ENCODE data around the gene MR1.

MR1 gene

GRCh38 chr1:181091309-181092040 is 57.7 kb downstream of the MR1 start:
- no peaks in the 10 kb centered on the region for H3K27me3 ChIP-seq
- H3K9me3 ChIP-seq: no peaks in the 10 kb centered on the region
- peaks cover 33 to 35% of the 10 kb centered on the region in 2 experiments for H3K4me1 ChIP-seq (ENCODE audit: control insufficient read depth in 1 of 2, insufficient read depth in 1 of 2, low read depth in 1 of 2, low read length in 1 of 2)
- no peak overlapping the region for H3K27ac ChIP-seq
- peak overlapping the region in 1 of 2 experiments; percentile 97 for H3K4me3 ChIP-seq (ENCODE audit: low read depth in 1 of 2, low read length in 1 of 2)
- no peaks in the 10 kb centered on the region for H3K36me3 ChIP-seq
- TF ChIP-seq, protein P1, sequence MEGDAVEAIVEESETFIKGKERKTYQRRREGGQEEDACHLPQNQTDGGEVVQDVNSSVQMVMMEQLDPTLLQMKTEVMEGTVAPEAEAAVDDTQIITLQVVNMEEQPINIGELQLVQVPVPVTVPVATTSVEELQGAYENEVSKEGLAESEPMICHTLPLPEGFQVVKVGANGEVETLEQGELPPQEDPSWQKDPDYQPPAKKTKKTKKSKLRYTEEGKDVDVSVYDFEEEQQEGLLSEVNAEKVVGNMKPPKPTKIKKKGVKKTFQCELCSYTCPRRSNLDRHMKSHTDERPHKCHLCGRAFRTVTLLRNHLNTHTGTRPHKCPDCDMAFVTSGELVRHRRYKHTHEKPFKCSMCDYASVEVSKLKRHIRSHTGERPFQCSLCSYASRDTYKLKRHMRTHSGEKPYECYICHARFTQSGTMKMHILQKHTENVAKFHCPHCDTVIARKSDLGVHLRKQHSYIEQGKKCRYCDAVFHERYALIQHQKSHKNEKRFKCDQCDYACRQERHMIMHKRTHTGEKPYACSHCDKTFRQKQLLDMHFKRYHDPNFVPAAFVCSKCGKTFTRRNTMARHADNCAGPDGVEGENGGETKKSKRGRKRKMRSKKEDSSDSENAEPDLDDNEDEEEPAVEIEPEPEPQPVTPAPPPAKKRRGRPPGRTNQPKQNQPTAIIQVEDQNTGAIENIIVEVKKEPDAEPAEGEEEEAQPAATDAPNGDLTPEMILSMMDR (IDR thresholded peaks at IDR 0.05): no peak

GRCh38 chr1:181092056-181092455 is 58.3 kb downstream of the MR1 start:
- H3K27me3 ChIP-seq: no peaks in the 10 kb centered on the region
- no peak overlapping the region for H3K27ac ChIP-seq
- no peaks in the 10 kb centered on the region for H3K36me3 ChIP-seq
- H3K9me3 ChIP-seq: no peaks in the 10 kb centered on the region
- no peak overlapping the region for H3K4me3 ChIP-seq (ENCODE audit: low read depth in 1 of 2, low read length in 1 of 2)
- H3K4me1 ChIP-seq (ENCODE audit: control insufficient read depth in 1 of 2, insufficient read depth in 1 of 2, low read depth in 1 of 2, low read length in 1 of 2): peaks cover 27 to 30% of the 10 kb centered on the region in 2 experiments
- TF ChIP-seq, protein P1 (IDR thresholded peaks at IDR 0.05): no peak

DNA sequence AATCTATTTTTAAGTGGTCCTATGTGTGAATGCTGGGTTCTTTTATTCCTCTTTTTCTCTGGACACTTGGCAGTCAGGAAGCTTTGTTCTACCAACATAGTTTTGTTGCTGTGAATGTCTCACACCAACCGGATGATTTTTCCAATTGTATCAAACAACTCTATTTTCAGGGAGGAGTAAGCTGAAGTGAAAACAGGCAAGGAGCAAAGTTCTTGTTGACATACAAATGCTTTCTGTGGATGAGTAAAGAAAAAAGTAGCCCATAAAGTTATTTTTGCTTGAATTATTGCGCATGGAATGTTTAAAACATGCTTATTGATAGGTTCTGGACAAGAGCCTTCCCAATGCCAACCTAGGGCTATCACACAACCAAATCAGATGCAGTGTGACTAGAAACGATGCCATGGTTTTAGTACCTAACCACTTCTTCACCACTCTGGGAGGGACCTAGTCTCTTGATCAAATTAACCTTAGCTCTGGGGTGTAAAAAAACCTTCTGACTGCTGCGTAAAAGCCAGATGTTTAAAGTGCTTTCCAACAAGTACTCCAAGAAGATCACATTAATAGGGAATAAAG is 59.2 kb downstream of the MR1 start:
- no peaks in the 10 kb centered on the region for H3K27me3 ChIP-seq
- no peaks in the 10 kb centered on the region for H3K36me3 ChIP-seq
- TF ChIP-seq, protein P1 (IDR thresholded peaks at IDR 0.05): no peak
- no peak overlapping the region for H3K4me3 ChIP-seq (ENCODE audit: low read depth in 1 of 2, low read length in 1 of 2)
- H3K27ac ChIP-seq: no peak overlapping the region
- H3K4me1 ChIP-seq (ENCODE audit: control insufficient read depth in 1 of 2, insufficient read depth in 1 of 2, low read depth in 1 of 2, low read length in 1 of 2): peaks cover 18 to 21% of the 10 kb centered on the region in 2 experiments
- H3K9me3 ChIP-seq: no peaks in the 10 kb centered on the region

- peaks cover 14 to 18% of the 10 kb centered on the region in 2 experiments for H3K4me1 ChIP-seq (ENCODE audit: control insufficient read depth in 1 of 2, insufficient read depth in 1 of 2, low read depth in 1 of 2, low read length in 1 of 2)
- H3K36me3 ChIP-seq: no peaks in the 10 kb centered on the region
- TF ChIP-seq, protein P1 (IDR thresholded peaks at IDR 0.05): no peak
- no peak overlapping the region for H3K27ac ChIP-seq
- H3K27me3 ChIP-seq: peaks cover 13% of the 10 kb centered on the region
- H3K9me3 ChIP-seq: no peaks in the 10 kb centered on the region
- no peak overlapping the region for H3K4me3 ChIP-seq (ENCODE audit: low read depth in 1 of 2, low read length in 1 of 2)
These were observed 60.8 kb downstream of the MR1 start for GRCh38 chr1:181094416-181095212.

DNA sequence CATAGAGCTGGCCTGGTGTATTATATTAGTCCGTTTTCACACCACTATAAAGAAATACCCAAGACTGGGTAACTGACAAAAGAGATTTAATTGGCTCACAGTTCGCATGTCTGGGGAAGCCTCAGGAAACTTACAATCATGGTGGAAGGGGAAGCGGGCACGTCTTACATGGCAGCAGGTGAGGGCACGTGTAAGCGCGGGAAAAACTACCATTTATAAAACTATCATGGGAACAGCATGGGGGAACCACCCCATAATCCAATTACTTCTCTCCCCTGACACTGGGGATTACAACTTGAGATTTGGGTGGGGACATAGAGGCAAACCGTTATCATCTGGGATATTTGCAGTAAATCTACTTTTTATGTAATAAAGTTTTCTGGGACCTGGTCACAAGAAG is 61.5 kb downstream of the MR1 start:
- TF ChIP-seq, protein P1 (IDR thresholded peaks at IDR 0.05): no peak
- Histone ChIP-seq H3K27ac (no peak overlapping the region), H3K27me3 (peaks cover 20% of the 10 kb centered on the region)

More for the DNA sequence above, 61.5 kb downstream of the MR1 start:
- peaks cover 10 to 11% of the 10 kb centered on the region in 2 experiments for H3K4me1 ChIP-seq (ENCODE audit: control insufficient read depth in 1 of 2, insufficient read depth in 1 of 2, low read depth in 1 of 2, low read length in 1 of 2)
- H3K4me3 ChIP-seq (ENCODE audit: low read depth in 1 of 2, low read length in 1 of 2): no peak overlapping the region
- no peaks in the 10 kb centered on the region for H3K9me3 ChIP-seq
- no peaks in the 10 kb centered on the region for H3K36me3 ChIP-seq
